ENCODE data around the gene ANKRD37.

GRCh38 chr4:185390941-185391340 is 5.7 kb upstream of the ANKRD37 start:
- TF ChIP-seq CTCF (IDR thresholded peaks at IDR 0.05; ENCODE audit: insufficient read depth, low read length, poor library complexity, severe bottlenecking) (no peak), EZH2phosphoT487 (conservative IDR thresholded peaks at IDR 0.05; ENCODE audit: low read length) (no peak)
